Activated T-cell treated with anti-CD3 and anti-CD28 coated beads for 1 hour (primary cell): ENCODE data around the gene TRMT5.

Experiments
- DNase-seq: peaks from one replicate; pipeline ENCODE4 v3.0.0-alpha.2; 2020; ENCODE audit warnings: low read depth

TRMT5 gene

GRCh38 chr14:60964904-60965303, 16.0 kb downstream of the TRMT5 start:
- no peak for DNase-seq

GRCh38 chr14:60963761-60964160, 17.1 kb downstream of the TRMT5 start:
- DNase-seq, result no peak

- DNase-seq, result no peak
Observed at GRCh38 chr14:60958146-60958545, 22.7 kb downstream of the TRMT5 start.

- no peak for DNase-seq
Observed at GRCh38 chr14:60956632-60957031, 24.2 kb downstream of the TRMT5 start.

GRCh38 chr14:60956202-60956601, 24.7 kb downstream of the TRMT5 start:
- no peak for DNase-seq

- DNase-seq, result no peak
Observed at GRCh38 chr14:60951776-60952435, 29.0 kb downstream of the TRMT5 start.

GRCh38 chr14:60946773-60947172, 34.1 kb downstream of the TRMT5 start:
- no peak for DNase-seq

- no peak for DNase-seq
Observed at GRCh38 chr14:60945984-60946383, 34.9 kb downstream of the TRMT5 start.

- no peak for DNase-seq
Observed at GRCh38 chr14:60944204-60944603, 36.7 kb downstream of the TRMT5 start.

- no peak for DNase-seq
Observed at GRCh38 chr14:60943637-60944032, 37.2 kb downstream of the TRMT5 start.

GRCh38 chr14:60935319-60935718, 45.6 kb downstream of the TRMT5 start:
- no peak for DNase-seq

GRCh38 chr14:60933920-60934655, 46.8 kb downstream of the TRMT5 start:
- no peak for DNase-seq

GRCh38 chr14:60931218-60931617, 49.7 kb downstream of the TRMT5 start:
- no peak for DNase-seq

GRCh38 chr14:60926002-60926401, 54.9 kb downstream of the TRMT5 start:
- DNase-seq, result no peak

GRCh38 chr14:60925286-60925685, 55.6 kb downstream of the TRMT5 start:
- no peak for DNase-seq

GRCh38 chr14:60922050-60922449, 58.8 kb downstream of the TRMT5 start:
- no peak for DNase-seq
